ENCODE results near the gene SORBS1.
A peak's percentile ranks its signal among the peaks of the same experiment; 100 is the strongest.

Gene SORBS1

DNA sequence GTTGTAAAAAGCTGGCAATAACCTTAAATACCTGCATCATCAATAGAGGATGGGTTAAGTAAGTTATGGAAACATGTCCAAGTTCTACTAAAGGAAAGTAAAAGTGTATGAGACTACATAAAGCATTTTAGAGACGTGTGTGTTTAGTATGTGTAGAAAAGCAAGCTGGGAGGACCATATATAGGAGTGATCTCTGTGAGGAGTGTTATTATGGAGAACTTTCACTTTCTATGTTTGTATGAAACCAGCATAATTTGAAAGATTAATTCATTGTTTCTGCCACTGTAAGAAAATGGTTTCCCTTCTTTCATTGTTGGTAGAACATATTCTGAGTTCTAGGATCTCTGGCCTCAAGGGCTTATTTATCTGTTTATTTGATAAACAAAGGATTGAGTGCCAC lies 251.2 kb downstream of the SORBS1 start:
- TF ChIP-seq PPARA (CRISPR knock-in tag; IDR thresholded peaks at IDR 0.05; ENCODE audit: borderline replicate concordance) (no peak), ZFP30 (CRISPR knock-in tag; IDR thresholded peaks at IDR 0.05) (no peak), TSHZ2 (CRISPR knock-in tag; IDR thresholded peaks at IDR 0.05) (no peak), ZNF565 (CRISPR knock-in tag; conservative IDR thresholded peaks at IDR 0.05; ENCODE audit: low read depth) (no peak), BACH2 (CRISPR knock-in tag; IDR thresholded peaks at IDR 0.05; ENCODE audit: borderline replicate concordance) (no peak), ZFP3 (CRISPR knock-in tag; IDR thresholded peaks at IDR 0.05) (no peak), ZNF8 (CRISPR knock-in tag; IDR thresholded peaks at IDR 0.05) (no peak), RARB (CRISPR knock-in tag; IDR thresholded peaks at IDR 0.05) (no peak), ARNTL (CRISPR knock-in tag; IDR thresholded peaks at IDR 0.05; ENCODE audit: borderline replicate concordance, low read depth) (no peak), ESRRG (CRISPR knock-in tag; IDR thresholded peaks at IDR 0.05) (no peak), ZNF70 (CRISPR knock-in tag; IDR thresholded peaks at IDR 0.05) (no peak), ZC3H10 (CRISPR knock-in tag; IDR thresholded peaks at IDR 0.05) (no peak), OSR1 (CRISPR knock-in tag; IDR thresholded peaks at IDR 0.05) (no peak), ISL1 (CRISPR knock-in tag; IDR thresholded peaks at IDR 0.05) (no peak)
- ATAC-seq: no peak

DNA sequence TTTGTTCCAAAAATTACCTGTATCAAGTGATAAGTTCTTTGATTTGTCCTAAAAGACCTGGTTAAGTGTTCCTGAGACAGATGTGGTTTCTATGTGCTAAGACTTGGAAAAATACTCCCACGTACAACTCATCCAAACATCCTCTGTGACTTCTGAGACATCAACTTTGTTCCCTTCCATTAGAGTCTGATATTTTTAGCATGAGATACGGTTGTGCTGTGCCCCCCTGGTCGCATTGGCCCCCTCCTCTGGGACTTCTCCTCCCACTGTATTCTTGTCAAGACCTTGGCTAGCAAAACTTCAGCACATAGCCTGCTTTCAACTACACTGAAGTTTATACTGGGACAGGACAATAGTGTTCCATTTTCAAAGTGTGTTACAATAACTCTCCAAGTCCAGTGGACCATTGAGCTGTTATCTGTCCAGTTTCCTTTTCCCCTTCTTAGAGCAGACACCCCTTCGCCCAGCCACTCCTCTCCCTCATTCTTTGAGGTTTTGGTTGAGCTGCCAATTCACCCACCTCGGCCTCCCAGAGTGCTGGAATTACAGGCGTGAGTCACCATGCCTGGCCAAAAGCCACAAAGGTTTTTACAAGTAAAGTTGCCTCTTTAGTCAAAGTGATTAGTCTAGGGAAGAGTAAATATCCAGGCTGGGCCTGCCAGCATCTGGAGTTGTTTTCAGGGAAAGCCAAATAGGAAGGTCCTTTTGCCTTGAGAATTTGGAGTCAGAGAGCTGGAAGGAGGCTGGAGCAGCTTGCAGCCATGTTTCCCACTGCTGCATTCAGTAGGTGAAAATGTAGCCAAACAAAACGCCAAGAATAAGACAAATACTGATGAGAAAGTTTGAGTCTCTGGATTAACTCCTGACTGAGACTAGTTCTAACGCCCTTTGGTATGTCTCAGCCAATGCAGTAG lies 252.5 kb downstream of the SORBS1 start:
- peak; percentile 95 for ATAC-seq
- TF ChIP-seq, protein P1, sequence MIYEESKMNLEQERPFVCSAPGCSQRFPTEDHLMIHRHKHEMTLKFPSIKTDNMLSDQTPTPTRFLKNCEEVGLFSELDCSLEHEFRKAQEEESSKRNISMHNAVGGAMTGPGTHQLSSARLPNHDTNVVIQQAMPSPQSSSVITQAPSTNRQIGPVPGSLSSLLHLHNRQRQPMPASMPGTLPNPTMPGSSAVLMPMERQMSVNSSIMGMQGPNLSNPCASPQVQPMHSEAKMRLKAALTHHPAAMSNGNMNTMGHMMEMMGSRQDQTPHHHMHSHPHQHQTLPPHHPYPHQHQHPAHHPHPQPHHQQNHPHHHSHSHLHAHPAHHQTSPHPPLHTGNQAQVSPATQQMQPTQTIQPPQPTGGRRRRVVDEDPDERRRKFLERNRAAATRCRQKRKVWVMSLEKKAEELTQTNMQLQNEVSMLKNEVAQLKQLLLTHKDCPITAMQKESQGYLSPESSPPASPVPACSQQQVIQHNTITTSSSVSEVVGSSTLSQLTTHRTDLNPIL (CRISPR knock-in tag; IDR thresholded peaks at IDR 0.05; ENCODE audit: low read depth): no peak
- TF ChIP-seq ZC3H10 (CRISPR knock-in tag; IDR thresholded peaks at IDR 0.05) (no peak), PATZ1 (CRISPR knock-in tag; IDR thresholded peaks at IDR 0.05; ENCODE audit: borderline replicate concordance) (peak; percentile 44; the same call in 1 of the 2 replicates), ISL1 (CRISPR knock-in tag; IDR thresholded peaks at IDR 0.05) (peak; percentile 66), TOX (CRISPR knock-in tag; IDR thresholded peaks at IDR 0.05; ENCODE audit: borderline replicate concordance) (0 out of 2 replicates have a peak, but pooled peaks have one; percentile 62)

- TF ChIP-seq ZC3H10 (CRISPR knock-in tag; IDR thresholded peaks at IDR 0.05): no peak
- TF ChIP-seq SNAI2 (CRISPR knock-in tag; IDR thresholded peaks at IDR 0.05): no peak
- no peak for TF ChIP-seq ZFP3 (CRISPR knock-in tag; IDR thresholded peaks at IDR 0.05)
- TF ChIP-seq ZNF8 (CRISPR knock-in tag; IDR thresholded peaks at IDR 0.05): no peak
- TF ChIP-seq, protein P2, sequence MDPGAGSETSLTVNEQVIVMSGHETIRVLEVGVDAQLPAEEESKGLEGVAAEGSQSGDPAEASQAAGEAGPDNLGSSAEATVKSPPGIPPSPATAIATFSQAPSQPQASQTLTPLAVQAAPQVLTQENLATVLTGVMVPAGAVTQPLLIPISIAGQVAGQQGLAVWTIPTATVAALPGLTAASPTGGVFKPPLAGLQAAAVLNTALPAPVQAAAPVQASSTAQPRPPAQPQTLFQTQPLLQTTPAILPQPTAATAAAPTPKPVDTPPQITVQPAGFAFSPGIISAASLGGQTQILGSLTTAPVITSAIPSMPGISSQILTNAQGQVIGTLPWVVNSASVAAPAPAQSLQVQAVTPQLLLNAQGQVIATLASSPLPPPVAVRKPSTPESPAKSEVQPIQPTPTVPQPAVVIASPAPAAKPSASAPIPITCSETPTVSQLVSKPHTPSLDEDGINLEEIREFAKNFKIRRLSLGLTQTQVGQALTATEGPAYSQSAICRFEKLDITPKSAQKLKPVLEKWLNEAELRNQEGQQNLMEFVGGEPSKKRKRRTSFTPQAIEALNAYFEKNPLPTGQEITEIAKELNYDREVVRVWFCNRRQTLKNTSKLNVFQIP (CRISPR knock-in tag; IDR thresholded peaks at IDR 0.05; ENCODE audit: borderline replicate concordance, low read depth): no peak
- no peak for TF ChIP-seq ISL1 (CRISPR knock-in tag; IDR thresholded peaks at IDR 0.05)
- no peak for TF ChIP-seq GLIS3 (CRISPR knock-in tag; IDR thresholded peaks at IDR 0.05)
- TF ChIP-seq TSHZ2 (CRISPR knock-in tag; IDR thresholded peaks at IDR 0.05): no peak
- no peak for TF ChIP-seq OSR1 (CRISPR knock-in tag; IDR thresholded peaks at IDR 0.05)
- TF ChIP-seq ARNTL (CRISPR knock-in tag; IDR thresholded peaks at IDR 0.05; ENCODE audit: borderline replicate concordance, low read depth): no peak
- TF ChIP-seq RARB (CRISPR knock-in tag; IDR thresholded peaks at IDR 0.05): no peak
- TF ChIP-seq, protein P3, sequence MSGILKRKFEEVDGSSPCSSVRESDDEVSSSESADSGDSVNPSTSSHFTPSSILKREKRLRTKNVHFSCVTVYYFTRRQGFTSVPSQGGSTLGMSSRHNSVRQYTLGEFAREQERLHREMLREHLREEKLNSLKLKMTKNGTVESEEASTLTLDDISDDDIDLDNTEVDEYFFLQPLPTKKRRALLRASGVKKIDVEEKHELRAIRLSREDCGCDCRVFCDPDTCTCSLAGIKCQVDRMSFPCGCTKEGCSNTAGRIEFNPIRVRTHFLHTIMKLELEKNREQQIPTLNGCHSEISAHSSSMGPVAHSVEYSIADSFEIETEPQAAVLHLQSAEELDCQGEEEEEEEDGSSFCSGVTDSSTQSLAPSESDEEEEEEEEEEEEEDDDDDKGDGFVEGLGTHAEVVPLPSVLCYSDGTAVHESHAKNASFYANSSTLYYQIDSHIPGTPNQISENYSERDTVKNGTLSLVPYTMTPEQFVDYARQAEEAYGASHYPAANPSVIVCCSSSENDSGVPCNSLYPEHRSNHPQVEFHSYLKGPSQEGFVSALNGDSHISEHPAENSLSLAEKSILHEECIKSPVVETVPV (CRISPR knock-in tag; IDR thresholded peaks at IDR 0.05): no peak
- no peak for TF ChIP-seq ESRRG (CRISPR knock-in tag; IDR thresholded peaks at IDR 0.05)
- TF ChIP-seq ZNF70 (CRISPR knock-in tag; IDR thresholded peaks at IDR 0.05): no peak
- TF ChIP-seq ZNF565 (CRISPR knock-in tag; conservative IDR thresholded peaks at IDR 0.05; ENCODE audit: low read depth): no peak
- TF ChIP-seq, protein P1 (CRISPR knock-in tag; IDR thresholded peaks at IDR 0.05; ENCODE audit: low read depth): no peak
- no peak for TF ChIP-seq BACH2 (CRISPR knock-in tag; IDR thresholded peaks at IDR 0.05; ENCODE audit: borderline replicate concordance)
- ATAC-seq: no peak
These were observed 254.3 kb downstream of the SORBS1 start for GRCh38 chr10:95306851-95307250.

Measured in SK-N-SH treated with all-trans-retinoic acid at 6 μM for 48 hours (cell line).